K562 (cell line): ENCODE measurements around the gene INHBE. TPM values are rescaled to one million over a fixed set of nuclear protein-coding genes. Genes with fewer than 3 reads are reported as not detected.

ENCODE experiments used
- ARNT ChIP-seq, 2 experiments: fragments of 450-650 bp; IDR thresholded peaks; 2 replicates each; pipeline ENCODE4 v1.6.1; 2016; ENCODE audit warnings: mild to moderate bottlenecking in 1 of 2
- CTBP1 ChIP-seq: fragments of 450-650 bp; IDR thresholded peaks from 2 replicates; pipeline ENCODE4 v1.6.1; 2016; ENCODE audit warnings: borderline replicate concordance
- IFI16 ChIP-seq: fragments of 250-450 bp; sonication (Bioruptor Pico); IDR thresholded peaks from 2 replicates; pipeline ENCODE4 v2.1.2; 2022; ENCODE audit warnings: mild to moderate bottlenecking, inconsistent platforms
- JUN ChIP-seq, 2 experiments: sonication (generic) in 1 of 2; formaldehyde crosslinking in 1 of 2; IDR thresholded peaks; 2 replicates each; pipeline versions ENCODE4 v1.6.1 to v1.8.0; 2012 to 2022; ENCODE audit warnings: borderline replicate concordance in 2 of 2, mild to moderate bottlenecking in 2 of 2, improper control_type of control experiment in 1 of 2, low read depth in 1 of 2, low read length in 1 of 2, missing genetic modification reagents in 1 of 2
- JUND ChIP-seq, 2 experiments: IDR thresholded peaks; 2 replicates in 1 of 2; 3 replicates in 1 of 2; pipeline ENCODE4 v1.6.1; 2011; ENCODE audit warnings: borderline replicate concordance in 2 of 2, low read depth in 2 of 2, low read length in 2 of 2, improper control_type of control experiment in 1 of 2, missing biosample characterization in 1 of 2, missing genetic modification characterization in 1 of 2, missing genetic modification reagents in 1 of 2
- MBD1 ChIP-seq: fragments of 250-450 bp; sonication (Bioruptor Pico); IDR thresholded peaks from 2 replicates; pipeline ENCODE4 v1.8.0; 2022; ENCODE audit warnings: inconsistent platforms
- NCOA1 ChIP-seq: fragments of 450-650 bp; IDR thresholded peaks from 2 replicates; pipeline ENCODE4 v1.6.1; 2016; ENCODE audit warnings: low read depth
- PRPF4 ChIP-seq: fragments of 200-400 bp; formaldehyde crosslinking; IDR thresholded peaks from one replicate; pipeline ENCODE4 v1.6.1; 2017; ENCODE audit warnings: low read length, low read depth, mild to moderate bottlenecking; ENCODE audit not compliant: insufficient read depth, poor library complexity, severe bottlenecking
- SMARCA4 ChIP-seq: fragments of 450-650 bp; IDR thresholded peaks from 2 replicates; pipeline ENCODE4 v1.6.1; 2016
- SRSF1 ChIP-seq: fragments of 200-400 bp; formaldehyde crosslinking; IDR thresholded peaks from 2 replicates; pipeline ENCODE4 v1.6.1; 2017; ENCODE audit warnings: mild to moderate bottlenecking, low read depth, low read length, moderate library complexity
- ZNF518B ChIP-seq: fragments of 250-450 bp; sonication (Bioruptor Pico); IDR thresholded peaks from 2 replicates; pipeline ENCODE4 v1.5.0; 2021; ENCODE audit warnings: mild to moderate bottlenecking, moderate library complexity
- polyA plus RNA-seq, 8 experiments: library from polyadenylated mRNA; depleted of rRNA in 4 of 8; stranded (reverse) in 5 of 8; unstranded in 3 of 8; fragments of >200 nt; fragmentation: Nextera tagmentation in 2 of 8; fragmentation: Illumina TruSeq in 1 of 8; extraction: Ambion mirVana in 2 of 8; extraction: Trizol in 1 of 8; gene quantifications; 2 replicates each; pipeline versions ENCODE4 v1.2.1 to v1.2.3, GENCODE V29; 2011 to 2014; ENCODE audit warnings: inconsistent platforms in 1 of 8, missing spikeins in 1 of 8
- total RNA-seq, 7 experiments: library from RNA; depleted of rRNA in 6 of 7; stranded (reverse); fragments of >200 nt in 6 of 7; fragmentation: Illumina TruSeq in 2 of 7; extraction: Trizol in 2 of 7; gene quantifications; 2 replicates each; pipeline versions ENCODE4 v1.2.1 to v1.2.3, GENCODE V29; 2011 to 2021; ENCODE audit warnings: low replicate concordance in 1 of 7
- TF ChIP-seq, protein P1 (sequence below): sonication (generic); formaldehyde crosslinking; IDR thresholded peaks from 2 replicates; pipeline ENCODE4 v1.8.0; 2022; ENCODE audit warnings: mild to moderate bottlenecking, missing genetic modification reagents
- TF ChIP-seq, protein P2 (sequence below): fragments of 450-650 bp; IDR thresholded peaks from 2 replicates; pipeline ENCODE4 v1.6.1; 2016; ENCODE audit warnings: borderline replicate concordance

Gene INHBE
- total and polyA plus RNA-seq, 9 of the 15 experiments (the other 6 are each of a cell fraction or from before 2014, with no cell fraction given), result 0.94 to 9.9 (median 7.3) TPM

DNA sequence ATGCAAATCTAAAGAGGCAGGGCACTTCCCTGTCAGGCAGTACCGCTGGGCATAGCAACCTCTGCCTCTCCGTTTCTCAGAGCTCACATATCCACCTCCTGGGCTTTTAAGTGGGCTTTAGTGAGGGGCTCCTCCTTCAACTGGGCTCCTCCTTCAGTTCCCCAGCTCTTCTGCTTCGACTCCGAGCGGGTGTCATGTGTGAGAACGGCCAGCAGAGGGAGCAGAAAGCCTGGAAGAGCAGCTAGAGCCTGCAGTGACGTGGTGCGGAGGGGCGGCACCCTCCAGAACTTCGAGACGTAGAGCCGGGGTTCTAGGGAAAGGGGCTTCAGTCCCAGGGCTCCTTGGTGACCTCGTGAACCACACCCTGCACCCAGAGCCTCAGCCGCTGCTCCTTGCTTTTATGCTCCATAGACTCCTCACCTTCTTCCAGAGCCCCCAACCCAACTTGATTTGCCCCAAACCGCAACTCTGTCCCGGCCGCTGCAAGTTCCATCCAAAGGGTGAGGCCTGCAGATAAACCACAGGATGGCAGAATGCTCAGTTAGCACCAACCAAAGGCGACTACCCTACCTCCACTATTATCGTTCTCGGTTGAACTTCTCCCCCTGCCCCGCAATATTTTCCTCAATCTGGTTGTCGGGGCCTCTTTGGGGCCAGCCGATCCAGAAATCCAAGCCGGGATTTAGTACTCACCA, 4.1 kb downstream of the INHBE start (continued):
- TF ChIP-seq ZNF518B, result no peak
- 0 out of 4 replicates have a peak, but pooled peaks of 1 of the 2 experiments have one; percentile 55 for TF ChIP-seq ARNT (IDR thresholded peaks at IDR 0.05)
- TF ChIP-seq, protein P1, sequence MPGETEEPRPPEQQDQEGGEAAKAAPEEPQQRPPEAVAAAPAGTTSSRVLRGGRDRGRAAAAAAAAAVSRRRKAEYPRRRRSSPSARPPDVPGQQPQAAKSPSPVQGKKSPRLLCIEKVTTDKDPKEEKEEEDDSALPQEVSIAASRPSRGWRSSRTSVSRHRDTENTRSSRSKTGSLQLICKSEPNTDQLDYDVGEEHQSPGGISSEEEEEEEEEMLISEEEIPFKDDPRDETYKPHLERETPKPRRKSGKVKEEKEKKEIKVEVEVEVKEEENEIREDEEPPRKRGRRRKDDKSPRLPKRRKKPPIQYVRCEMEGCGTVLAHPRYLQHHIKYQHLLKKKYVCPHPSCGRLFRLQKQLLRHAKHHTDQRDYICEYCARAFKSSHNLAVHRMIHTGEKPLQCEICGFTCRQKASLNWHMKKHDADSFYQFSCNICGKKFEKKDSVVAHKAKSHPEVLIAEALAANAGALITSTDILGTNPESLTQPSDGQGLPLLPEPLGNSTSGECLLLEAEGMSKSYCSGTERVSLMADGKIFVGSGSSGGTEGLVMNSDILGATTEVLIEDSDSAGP (CRISPR knock-in tag), result peak; percentile 13; the same call in 1 of the 2 replicates
- TF ChIP-seq, protein P2, sequence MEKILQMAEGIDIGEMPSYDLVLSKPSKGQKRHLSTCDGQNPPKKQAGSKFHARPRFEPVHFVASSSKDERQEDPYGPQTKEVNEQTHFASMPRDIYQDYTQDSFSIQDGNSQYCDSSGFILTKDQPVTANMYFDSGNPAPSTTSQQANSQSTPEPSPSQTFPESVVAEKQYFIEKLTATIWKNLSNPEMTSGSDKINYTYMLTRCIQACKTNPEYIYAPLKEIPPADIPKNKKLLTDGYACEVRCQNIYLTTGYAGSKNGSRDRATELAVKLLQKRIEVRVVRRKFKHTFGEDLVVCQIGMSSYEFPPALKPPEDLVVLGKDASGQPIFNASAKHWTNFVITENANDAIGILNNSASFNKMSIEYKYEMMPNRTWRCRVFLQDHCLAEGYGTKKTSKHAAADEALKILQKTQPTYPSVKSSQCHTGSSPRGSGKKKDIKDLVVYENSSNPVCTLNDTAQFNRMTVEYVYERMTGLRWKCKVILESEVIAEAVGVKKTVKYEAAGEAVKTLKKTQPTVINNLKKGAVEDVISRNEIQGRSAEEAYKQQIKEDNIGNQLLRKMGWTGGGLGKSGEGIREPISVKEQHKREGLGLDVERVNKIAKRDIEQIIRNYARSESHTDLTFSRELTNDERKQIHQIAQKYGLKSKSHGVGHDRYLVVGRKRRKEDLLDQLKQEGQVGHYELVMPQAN, result 0 out of 2 replicates have a peak, but pooled peaks have one; percentile 40
- TF ChIP-seq JUND (IDR thresholded peaks at IDR 0.05; ENCODE audit: borderline replicate concordance, low read depth, low read length), result peak; percentile 67
- peak; percentile 33; the same call in 1 of the 3 replicates for TF ChIP-seq JUND (tag; IDR thresholded peaks at IDR 0.05; ENCODE audit: borderline replicate concordance, low read depth, low read length)
- peak; percentile 65 for TF ChIP-seq CTBP1
- TF ChIP-seq PRPF4, result no peak
- no peak for TF ChIP-seq IFI16
- no peak for TF ChIP-seq SRSF1
- TF ChIP-seq NCOA1, result 0 out of 2 replicates have a peak, but pooled peaks have one; percentile 13
- TF ChIP-seq JUN (IDR thresholded peaks at IDR 0.05; ENCODE audit: borderline replicate concordance, low read depth, low read length), result peak; percentile 47; the same call in 1 of the 2 replicates
- peak; percentile 61; the same call in 1 of the 2 replicates for TF ChIP-seq JUN (CRISPR knock-in tag; IDR thresholded peaks at IDR 0.05; ENCODE audit: borderline replicate concordance)
- 0 out of 2 replicates have a peak, but pooled peaks have one; percentile 28 for TF ChIP-seq SMARCA4
- TF ChIP-seq MBD1, result no peak
